ENCODE data around the gene RNF222.

GRCh38 chr17:8368193-8368592 is 29.4 kb downstream of the RNF222 start:
- no peak for TF ChIP-seq CTCF (IDR thresholded peaks at IDR 0.05; ENCODE audit: borderline replicate concordance, extremely low read depth, low read length, poor library complexity, severe bottlenecking)
- TF ChIP-seq EZH2 (IDR thresholded peaks at IDR 0.05; ENCODE audit: borderline replicate concordance, low read depth, low read length, severe bottlenecking) = no peak
